Skeletal muscle tissue (tissue), 4 donors: Measurements from ENCODE around the gene NLGN3. TPM values are rescaled to one million over a fixed set of nuclear protein-coding genes. Genes with fewer than 3 reads are reported as not detected.

Source experiments
- H3K27ac ChIP-seq: one replicate; pipeline ENCODE4 v1.7.0; 2013; ENCODE audit warnings: mild to moderate bottlenecking, low read depth, low read length, inconsistent platforms
- H3K27me3 ChIP-seq, 3 donors: one replicate each; pipeline ENCODE4 v1.7.0; 2013; ENCODE audit warnings: low read length in 3 of 3; ENCODE audit not compliant: control insufficient read depth in 3 of 3, insufficient read depth in 3 of 3
- H3K36me3 ChIP-seq, 3 donors: one replicate each; pipeline ENCODE4 v1.7.0; 2013; ENCODE audit warnings: low read length in 3 of 3; ENCODE audit not compliant: control insufficient read depth in 3 of 3, insufficient read depth in 3 of 3
- H3K4me1 ChIP-seq, 3 donors: one replicate each; pipeline ENCODE4 v1.7.0; 2013; ENCODE audit warnings: low read length in 3 of 3, mild to moderate bottlenecking in 3 of 3; ENCODE audit not compliant: control insufficient read depth in 3 of 3, insufficient read depth in 3 of 3
- H3K4me3 ChIP-seq, 3 donors: one replicate each; pipeline ENCODE4 v1.7.0; 2013; ENCODE audit warnings: low read length in 3 of 3
- H3K9ac ChIP-seq, 3 donors: one replicate each; pipeline ENCODE4 v1.7.0; 2013; ENCODE audit warnings: low read length in 3 of 3, mild to moderate bottlenecking in 3 of 3, moderate library complexity in 2 of 3, low read depth in 1 of 3
- H3K9me3 ChIP-seq, 3 donors: one replicate each; pipeline ENCODE4 v1.7.0; 2013; ENCODE audit warnings: low read length in 3 of 3; ENCODE audit not compliant: control insufficient read depth in 3 of 3
- total RNA-seq: library from RNA; depleted of rRNA; stranded (reverse); fragments of >200 nt; gene quantifications from one replicate; pipeline ENCODE4 v1.2.3, GENCODE V29; 2014
- donor health status: Osteomylitis.

The NLGN3 gene
- total RNA-seq: 1.0 TPM

DNA sequence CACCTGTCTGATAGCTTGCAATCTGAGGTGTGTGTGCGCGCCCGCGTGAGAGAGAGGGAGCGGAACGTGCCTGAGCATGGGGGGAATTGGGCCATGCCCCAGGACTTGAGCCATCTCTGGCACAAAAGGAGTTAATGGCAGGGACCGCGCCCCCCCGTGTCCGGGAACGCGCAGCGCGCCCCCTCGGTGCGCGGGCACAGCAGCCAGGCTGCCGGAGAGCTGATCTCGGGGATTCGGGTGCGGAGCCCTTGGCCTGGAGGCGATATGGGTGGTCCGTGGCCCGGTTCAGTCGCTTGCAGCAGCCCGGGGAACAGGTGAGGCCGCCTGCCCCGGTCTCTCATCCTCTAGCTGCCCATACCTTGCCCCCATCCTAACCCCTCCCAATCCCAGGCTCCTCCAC, at the start of gene NLGN3:
NLGN3 (plus strand) TSS at position 191 of the 400 bp plus-strand sequence. CDS start 2,909 bp downstream, outside the sequence.
- Histone ChIP-seq H3K27me3 (no peaks in the 10 kb centered on the region), H3K36me3 (peaks cover 0 to 7% (median 7%) of the 10 kb centered on the region in 3 donors), H3K4me1 (peaks cover 3 to 22% (median 10%) of the 10 kb centered on the region in 3 donors), H3K9me3 (no peaks in the 10 kb centered on the region), H3K4me3 (peak within 1 kb of the TSS in 2 of 3 donors; percentile 20 to 35), H3K9ac (no peak within 1 kb of the TSS), H3K27ac (no peak within 1 kb of the TSS)

DNA sequence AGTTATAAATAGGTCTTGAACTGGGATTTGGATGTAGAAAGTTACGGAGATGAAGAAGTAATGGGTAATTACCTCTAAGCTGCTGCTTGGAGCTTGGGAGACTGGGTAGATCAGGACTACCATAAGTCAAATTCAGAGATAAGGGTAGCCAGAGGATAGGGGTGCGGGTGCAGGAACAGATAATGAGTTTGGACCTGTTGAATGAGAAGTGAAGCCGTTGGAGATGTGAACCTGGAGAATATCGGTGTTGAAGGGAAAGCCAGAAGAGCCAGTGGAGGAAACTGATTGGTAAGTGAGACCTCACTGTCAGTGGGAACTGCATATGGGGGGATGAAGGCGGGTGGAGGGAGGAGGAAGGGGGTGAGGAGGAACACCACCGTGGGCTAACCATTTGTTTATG, 49.6 kb upstream of the NLGN3 start:
- Histone ChIP-seq H3K27me3 (no peaks in the 10 kb centered on the region), H3K9me3 (no peaks in the 10 kb centered on the region), H3K36me3 (no peaks in the 10 kb centered on the region), H3K27ac (no peak overlapping the region), H3K9ac (peak overlapping the region in 2 of 3 donors; percentile 69 to 70), H3K4me3 (peak overlapping the region; percentile 73 to 77 (median 73)), H3K4me1 (peaks cover 9 to 12% (median 10%) of the 10 kb centered on the region in 3 donors)

DNA sequence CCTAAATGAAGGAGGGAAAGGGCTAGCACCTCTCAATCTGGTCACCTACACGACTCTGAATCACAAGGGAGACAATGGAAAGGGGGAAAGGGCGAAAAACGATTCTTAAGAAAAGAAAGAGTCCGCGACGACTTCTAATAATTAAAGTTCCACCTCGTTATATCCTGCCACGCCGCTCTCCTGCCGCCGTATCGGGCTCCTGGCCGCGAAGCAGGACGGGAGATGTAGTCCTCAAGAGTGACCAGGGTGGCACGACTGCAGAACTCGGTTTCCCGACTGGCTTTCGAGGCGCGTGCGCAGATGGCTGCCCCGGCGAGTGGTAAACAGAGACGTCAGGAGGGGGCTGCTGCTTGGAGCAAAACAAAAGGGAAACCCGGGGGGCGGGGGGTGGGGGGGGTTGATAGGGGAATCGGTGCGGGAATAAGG, 49.1 kb upstream of the NLGN3 start, which contains the start of gene FOXO4:
FOXO4 (plus strand) TSS at position 297 of the 426 bp plus-strand sequence. CDS start 678 bp downstream, outside the sequence.
- Histone ChIP-seq H3K27ac (peak within 1 kb of the TSS; percentile 41), H3K9me3 (no peaks in the 10 kb centered on the region), H3K4me1 (peaks cover 9 to 12% (median 10%) of the 10 kb centered on the region in 3 donors), H3K4me3 (peak within 1 kb of the TSS; percentile 73 to 87 (median 77)), H3K36me3 (no peaks in the 10 kb centered on the region), H3K27me3 (no peaks in the 10 kb centered on the region), H3K9ac (peak within 1 kb of the TSS; percentile 69 to 77 (median 76))

DNA sequence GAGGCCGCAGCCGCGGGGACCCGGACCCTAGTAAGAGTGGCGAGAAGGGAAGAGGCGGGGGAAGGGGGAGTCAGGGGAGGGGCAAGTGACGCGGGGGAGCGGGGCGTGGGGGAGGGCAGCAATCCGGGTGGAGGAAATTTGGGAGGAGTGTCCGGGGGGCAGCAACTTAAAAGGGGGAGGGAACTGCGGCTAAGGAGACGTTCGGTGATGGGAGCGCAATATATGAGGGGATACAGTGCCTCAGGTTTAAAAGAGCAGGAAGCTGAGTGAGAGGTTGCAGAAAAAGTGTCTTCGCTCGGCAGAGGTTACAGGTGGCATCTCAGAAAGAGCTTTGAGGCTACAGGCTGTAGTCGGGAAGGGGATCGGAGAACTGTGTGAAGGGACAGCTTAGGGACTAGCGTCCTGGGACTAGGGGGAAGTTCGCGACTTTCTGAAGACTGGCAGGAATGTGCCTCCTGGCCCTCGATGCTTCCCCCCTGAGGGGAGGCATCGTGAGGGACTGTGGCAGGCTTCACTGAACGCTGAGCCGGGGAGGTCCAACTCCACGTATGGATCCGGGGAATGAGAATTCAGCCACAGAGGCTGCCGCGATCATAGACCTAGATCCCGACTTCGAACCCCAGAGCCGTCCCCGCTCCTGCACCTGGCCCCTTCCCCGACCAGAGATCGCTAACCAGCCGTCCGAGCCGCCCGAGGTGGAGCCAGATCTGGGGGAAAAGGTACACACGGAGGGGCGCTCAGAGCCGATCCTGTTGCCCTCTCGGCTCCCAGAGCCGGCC, 48.5 kb upstream of the NLGN3 start:
- H3K9ac ChIP-seq: peak overlapping the region; percentile 64 to 77 (median 76)
- H3K9me3 ChIP-seq: no peaks in the 10 kb centered on the region
- H3K4me1 ChIP-seq: peaks cover 9 to 12% (median 10%) of the 10 kb centered on the region in 3 donors
- peak overlapping the region; percentile 41 for H3K27ac ChIP-seq
- peak overlapping the region; percentile 73 to 87 (median 76) for H3K4me3 ChIP-seq
- H3K36me3 ChIP-seq: no peaks in the 10 kb centered on the region
- H3K27me3 ChIP-seq: no peaks in the 10 kb centered on the region

DNA sequence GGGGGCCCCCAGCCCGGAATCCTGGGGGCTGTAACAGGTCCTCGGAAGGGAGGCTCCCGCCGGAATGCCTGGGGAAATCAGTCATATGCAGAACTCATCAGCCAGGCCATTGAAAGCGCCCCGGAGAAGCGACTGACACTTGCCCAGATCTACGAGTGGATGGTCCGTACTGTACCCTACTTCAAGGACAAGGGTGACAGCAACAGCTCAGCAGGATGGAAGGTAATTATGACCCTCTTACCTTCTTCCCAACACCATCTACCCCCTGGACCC, 47.9 kb upstream of the NLGN3 start:
- H3K4me3 ChIP-seq: peak overlapping the region; percentile 51 to 87 (median 73)
- H3K36me3 ChIP-seq: peaks cover 0 to 2% (median 0%) of the 10 kb centered on the region in 3 donors
- peaks cover 9 to 12% (median 10%) of the 10 kb centered on the region in 3 donors for H3K4me1 ChIP-seq
- peak overlapping the region in 2 of 3 donors; percentile 64 to 76 for H3K9ac ChIP-seq
- H3K27ac ChIP-seq: no peak overlapping the region
- H3K9me3 ChIP-seq: no peaks in the 10 kb centered on the region
- H3K27me3 ChIP-seq: no peaks in the 10 kb centered on the region

DNA sequence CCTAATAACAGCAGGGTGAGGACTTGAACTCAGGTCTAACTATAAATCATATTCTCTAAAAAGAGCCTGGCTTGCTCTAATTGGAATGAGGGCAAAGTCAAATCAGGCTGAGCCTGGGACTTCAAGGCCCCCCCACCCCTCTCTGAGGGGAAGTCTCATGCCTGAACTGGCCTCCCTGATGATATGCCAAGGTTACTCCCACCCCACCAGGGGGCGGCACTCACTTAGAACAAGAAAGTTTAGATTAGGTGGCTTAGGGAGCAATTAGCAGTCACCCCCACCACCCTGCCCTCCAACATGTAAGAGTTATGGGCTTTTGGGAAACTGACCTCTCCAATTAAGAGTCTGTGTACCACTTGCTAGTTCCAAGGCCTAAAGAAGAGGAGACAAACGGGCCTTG, 46.3 kb upstream of the NLGN3 start:
- Histone ChIP-seq H3K4me1 (peaks cover 9 to 12% (median 10%) of the 10 kb centered on the region in 3 donors), H3K36me3 (peaks cover 0 to 2% (median 0%) of the 10 kb centered on the region in 3 donors), H3K27ac (no peak overlapping the region), H3K9ac (no peak overlapping the region), H3K27me3 (no peaks in the 10 kb centered on the region), H3K9me3 (no peaks in the 10 kb centered on the region), H3K4me3 (no peak overlapping the region)

DNA sequence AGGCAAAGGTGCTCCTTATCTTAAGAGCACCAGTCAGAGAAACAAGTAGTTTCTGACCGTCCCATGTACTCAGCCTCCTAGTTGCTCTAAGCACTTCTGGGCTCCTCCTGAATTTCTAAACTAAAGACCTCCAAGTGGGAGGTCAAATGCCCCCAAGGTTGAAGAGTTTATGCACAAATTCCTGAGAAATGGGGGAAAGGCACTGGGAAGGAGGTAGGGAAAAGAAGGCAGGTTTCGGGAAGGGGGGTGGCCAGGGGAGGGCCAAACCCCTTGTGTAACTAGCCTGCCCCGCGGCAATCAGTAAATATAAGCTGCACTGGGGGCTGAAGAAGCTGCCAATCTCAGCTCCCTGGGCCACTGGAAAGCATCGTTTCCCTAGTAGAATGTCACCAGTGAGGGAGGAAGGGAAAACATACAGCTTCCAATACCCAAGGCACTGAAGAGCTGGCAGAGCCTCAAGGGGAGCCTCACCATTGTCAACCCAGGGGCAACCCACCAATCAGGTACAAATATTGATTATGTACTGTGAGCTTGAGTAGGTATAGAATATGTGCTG, 45.6 kb upstream of the NLGN3 start:
- H3K4me3 ChIP-seq: no peak overlapping the region

DNA sequence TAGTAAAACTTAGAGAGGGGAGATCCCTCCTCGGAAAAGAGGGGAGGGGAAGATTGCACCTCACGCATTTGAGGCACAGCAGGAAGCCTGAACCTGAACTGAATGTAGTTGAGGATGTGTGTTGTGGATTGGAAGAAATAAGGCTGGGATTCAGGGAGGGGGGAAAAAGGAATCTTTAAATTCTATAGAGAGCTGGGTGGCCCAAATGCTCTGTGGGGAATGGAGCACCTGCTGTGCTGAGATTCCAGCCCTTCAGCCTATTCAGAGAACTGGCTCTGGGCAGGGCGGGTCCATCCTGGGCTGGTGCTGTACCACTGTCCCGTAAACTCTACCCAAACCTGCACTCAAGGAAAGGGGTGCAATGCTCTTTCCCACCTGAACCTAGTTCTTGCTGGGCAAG, 44.9 kb upstream of the NLGN3 start:
- H3K9me3 ChIP-seq: no peaks in the 10 kb centered on the region
- H3K27me3 ChIP-seq: no peaks in the 10 kb centered on the region
- no peak overlapping the region for H3K4me3 ChIP-seq
- H3K9ac ChIP-seq: no peak overlapping the region
- peaks cover 9 to 12% (median 10%) of the 10 kb centered on the region in 3 donors for H3K4me1 ChIP-seq
- no peak overlapping the region for H3K27ac ChIP-seq
- H3K36me3 ChIP-seq: peaks cover 0 to 2% (median 0%) of the 10 kb centered on the region in 3 donors

More for the DNA sequence above, 45.6 kb upstream of the NLGN3 start:
- Histone ChIP-seq H3K27me3 (no peaks in the 10 kb centered on the region), H3K27ac (no peak overlapping the region), H3K9me3 (no peaks in the 10 kb centered on the region), H3K9ac (peak overlapping the region in 1 of 3 donors; percentile 25), H3K36me3 (peaks cover 0 to 2% (median 0%) of the 10 kb centered on the region in 3 donors), H3K4me1 (peaks cover 9 to 12% (median 10%) of the 10 kb centered on the region in 3 donors)

DNA sequence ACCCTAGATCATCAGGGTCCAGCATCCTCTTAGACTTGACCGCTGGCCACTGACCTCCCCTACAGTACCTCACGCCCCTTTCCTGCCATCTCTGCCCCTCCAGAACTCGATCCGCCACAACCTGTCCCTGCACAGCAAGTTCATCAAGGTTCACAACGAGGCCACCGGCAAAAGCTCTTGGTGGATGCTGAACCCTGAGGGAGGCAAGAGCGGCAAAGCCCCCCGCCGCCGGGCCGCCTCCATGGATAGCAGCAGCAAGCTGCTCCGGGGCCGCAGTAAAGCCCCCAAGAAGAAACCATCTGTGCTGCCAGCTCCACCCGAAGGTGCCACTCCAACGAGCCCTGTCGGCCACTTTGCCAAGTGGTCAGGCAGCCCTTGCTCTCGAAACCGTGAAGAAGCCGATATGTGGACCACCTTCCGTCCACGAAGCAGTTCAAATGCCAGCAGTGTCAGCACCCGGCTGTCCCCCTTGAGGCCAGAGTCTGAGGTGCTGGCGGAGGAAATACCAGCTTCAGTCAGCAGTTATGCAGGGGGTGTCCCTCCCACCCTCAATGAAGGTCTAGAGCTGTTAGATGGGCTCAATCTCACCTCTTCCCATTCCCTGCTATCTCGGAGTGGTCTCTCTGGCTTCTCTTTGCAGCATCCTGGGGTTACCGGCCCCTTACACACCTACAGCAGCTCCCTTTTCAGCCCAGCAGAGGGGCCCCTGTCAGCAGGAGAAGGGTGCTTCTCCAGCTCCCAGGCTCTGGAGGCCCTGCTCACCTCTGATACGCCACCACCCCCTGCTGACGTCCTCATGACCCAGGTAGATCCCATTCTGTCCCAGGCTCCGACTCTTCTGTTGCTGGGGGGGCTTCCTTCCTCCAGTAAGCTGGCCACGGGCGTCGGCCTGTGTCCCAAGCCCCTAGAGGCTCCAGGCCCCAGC, 43.8 kb upstream of the NLGN3 start:
- no peaks in the 10 kb centered on the region for H3K9me3 ChIP-seq
- peaks cover 3 to 12% (median 7%) of the 10 kb centered on the region in 3 donors for H3K4me1 ChIP-seq

More for the DNA sequence above, 43.8 kb upstream of the NLGN3 start:
- no peaks in the 10 kb centered on the region for H3K27me3 ChIP-seq
- H3K36me3 ChIP-seq: peaks cover 0 to 2% (median 0%) of the 10 kb centered on the region in 3 donors
- H3K9ac ChIP-seq: no peak overlapping the region
- H3K4me3 ChIP-seq: no peak overlapping the region
- H3K27ac ChIP-seq: no peak overlapping the region
